H9 (cell line): Measurements from ENCODE around the gene NOP56. TPM values are rescaled to one million over a fixed set of nuclear protein-coding genes. Genes with fewer than 3 reads are reported as not detected.

ENCODE experiments used
- DNase-seq: peaks from one replicate; pipeline ENCODE4 v3.0.0-alpha.2; 2017
- H2AFZ ChIP-seq: one replicate; pipeline ENCODE4 v1.6.1; 2013; ENCODE audit warnings: mild to moderate bottlenecking, low read length, control low read depth, moderate library complexity
- H2AK5ac ChIP-seq: 2 replicates; pipeline ENCODE4 v1.6.1; 2013; ENCODE audit warnings: low read length, control low read depth, mixed read lengths; ENCODE audit not compliant: insufficient read length
- H2BK120ac ChIP-seq: one replicate; pipeline ENCODE4 v1.6.1; 2013; ENCODE audit warnings: low read depth, mild to moderate bottlenecking, low read length, control low read depth, inconsistent platforms; ENCODE audit not compliant: poor library complexity, severe bottlenecking
- H2BK12ac ChIP-seq: 2 replicates; pipeline ENCODE4 v1.6.1; 2013; ENCODE audit warnings: low read length, control low read depth, mixed read lengths, low read depth; ENCODE audit not compliant: insufficient read length
- H2BK15ac ChIP-seq: 2 replicates; pipeline ENCODE4 v1.6.1; 2013; ENCODE audit warnings: low read depth, low read length, control low read depth
- H2BK20ac ChIP-seq: one replicate; pipeline ENCODE4 v1.6.1; 2013; ENCODE audit warnings: low read depth, mild to moderate bottlenecking, low read length, control low read depth, inconsistent platforms; ENCODE audit not compliant: poor library complexity, severe bottlenecking
- H2BK5ac ChIP-seq: 2 replicates; pipeline ENCODE4 v1.6.1; 2013; ENCODE audit warnings: low read length, control low read depth, mixed read lengths; ENCODE audit not compliant: insufficient read length
- H3K14ac ChIP-seq: 2 replicates; pipeline ENCODE4 v1.6.1; 2013; ENCODE audit warnings: low read length, control low read depth; ENCODE audit not compliant: insufficient read depth
- H3K18ac ChIP-seq: 2 replicates; pipeline ENCODE4 v1.6.1; 2013; ENCODE audit warnings: low read depth, mild to moderate bottlenecking, mixed read lengths, low read length, control low read depth; ENCODE audit not compliant: insufficient read length
- H3K23ac ChIP-seq: 2 replicates; pipeline ENCODE4 v1.6.1; 2013; ENCODE audit warnings: low read length, control low read depth, mixed read lengths, low read depth; ENCODE audit not compliant: insufficient read length
- H3K23me2 ChIP-seq: 2 replicates; pipeline ENCODE4 v1.6.1; 2013; ENCODE audit warnings: low read depth, mild to moderate bottlenecking, mixed read lengths, low read length, control low read depth; ENCODE audit not compliant: insufficient read length, poor library complexity, severe bottlenecking
- H3K27ac ChIP-seq: 2 replicates; pipeline ENCODE4 v1.5.1; 2013; ENCODE audit warnings: low read length, control low read depth, mixed read lengths, low read depth; ENCODE audit not compliant: insufficient read length
- H3K27me3 ChIP-seq: 2 replicates; pipeline ENCODE4 v1.6.1; 2013; ENCODE audit warnings: low read length, control low read depth, inconsistent platforms; ENCODE audit not compliant: insufficient read depth
- H3K4ac ChIP-seq: 2 replicates; pipeline ENCODE4 v1.6.1; 2013; ENCODE audit warnings: low read depth, mild to moderate bottlenecking, control low read depth, inconsistent platforms, low read length, moderate library complexity
- H3K4me1 ChIP-seq: 2 replicates; pipeline ENCODE4 v1.6.1; 2013; ENCODE audit warnings: low read length, control low read depth, inconsistent platforms; ENCODE audit not compliant: insufficient read depth
- H3K4me2 ChIP-seq: 2 replicates; pipeline ENCODE4 v1.6.1; 2013; ENCODE audit warnings: low read length, control low read depth, mixed read lengths; ENCODE audit not compliant: insufficient read length, insufficient read depth
- H3K56ac ChIP-seq: 2 replicates; pipeline ENCODE4 v1.6.1; 2013; ENCODE audit warnings: low read depth, mild to moderate bottlenecking, mixed read lengths, low read length, control low read depth; ENCODE audit not compliant: insufficient read length
- H3K79me1 ChIP-seq: 2 replicates; pipeline ENCODE4 v1.6.1; 2013; ENCODE audit warnings: low read depth, mild to moderate bottlenecking, moderate library complexity, low read length, control low read depth, inconsistent platforms; ENCODE audit not compliant: insufficient read depth, poor library complexity, severe bottlenecking
- H3K79me2 ChIP-seq: 2 replicates; pipeline ENCODE4 v1.6.1; 2013; ENCODE audit warnings: low read length, control low read depth, inconsistent platforms; ENCODE audit not compliant: insufficient read depth
- H3K9ac ChIP-seq: 2 replicates; pipeline ENCODE4 v1.6.1; 2013; ENCODE audit warnings: low read length, control low read depth, mixed read lengths; ENCODE audit not compliant: insufficient read length; ENCODE audit errors: extremely low read depth
- H3K9me3 ChIP-seq: one replicate; pipeline ENCODE4 v1.6.1; 2013; ENCODE audit warnings: low read depth, low read length, inconsistent platforms; ENCODE audit not compliant: control insufficient read depth
- H3T11ph ChIP-seq: one replicate; pipeline ENCODE4 v1.6.1; 2013; ENCODE audit warnings: mild to moderate bottlenecking, low read length, control low read depth, inconsistent platforms
- H4K20me1 ChIP-seq: one replicate; pipeline ENCODE4 v1.6.1; 2013; ENCODE audit not compliant: control insufficient read depth, insufficient read length, insufficient read depth
- H4K5ac ChIP-seq: 2 replicates; pipeline ENCODE4 v1.6.1; 2013; ENCODE audit warnings: low read depth, mild to moderate bottlenecking, mixed read lengths, low read length, control low read depth; ENCODE audit not compliant: insufficient read length
- H4K8ac ChIP-seq: replicated peaks from 2 replicates; pipeline ENCODE4 v1.6.1; 2013; ENCODE audit warnings: low read length, control low read depth, mixed read lengths, low read depth; ENCODE audit not compliant: insufficient read length
- H4K91ac ChIP-seq: 2 replicates; pipeline ENCODE4 v1.6.1; 2013; ENCODE audit warnings: low read depth, mild to moderate bottlenecking, moderate library complexity, mixed read lengths, low read length, control low read depth; ENCODE audit not compliant: insufficient read length
- H3K27ac Mint-ChIP-seq, 3 experiments: 2 replicates in 2 of 3; 3 replicates in 1 of 3; pipeline ENCODE4 v1.8.0; 2020 to 2021; ENCODE audit warnings: mixed read lengths in 3 of 3, mild to moderate bottlenecking in 1 of 3, moderate library complexity in 1 of 3
- H3K27me3 Mint-ChIP-seq: 2 replicates; pipeline ENCODE4 v1.8.0; 2021; ENCODE audit warnings: low read depth, mild to moderate bottlenecking, moderate library complexity, mixed read lengths
- H3K36me3 Mint-ChIP-seq, 3 experiments: 2 replicates in 2 of 3; 3 replicates in 1 of 3; pipeline ENCODE4 v1.8.0; 2020 to 2021; ENCODE audit warnings: low read depth in 3 of 3, mixed read lengths in 3 of 3; ENCODE audit not compliant: insufficient read depth in 1 of 3
- H3K4me1 Mint-ChIP-seq, 2 experiments: 2 replicates each; pipeline ENCODE4 v1.8.0; 2020; ENCODE audit warnings: mixed read lengths in 2 of 2
- H3K4me3 Mint-ChIP-seq, 2 experiments: 2 replicates in 1 of 2; 3 replicates in 1 of 2; pipeline ENCODE4 v1.8.0; 2020 to 2021; ENCODE audit warnings: mild to moderate bottlenecking in 2 of 2, mixed read lengths in 2 of 2, moderate library complexity in 1 of 2
- H3K9me3 Mint-ChIP-seq, 2 experiments: 2 replicates in 1 of 2; 3 replicates in 1 of 2; pipeline ENCODE4 v1.8.0; 2020; ENCODE audit warnings: mild to moderate bottlenecking in 2 of 2, mixed read lengths in 2 of 2, moderate library complexity in 1 of 2
- CTCF ChIP-seq: fragments of 200-600 bp; sonication (generic); conservative IDR thresholded peaks from 3 replicates; pipeline ENCODE4 v1.8.0; 2021; ENCODE audit warnings: antibody characterized with exemption, mild to moderate bottlenecking
- WGBS: extraction: QIAGEN DNeasy Blood & Tissue Kit; methylation state at CpG from one replicate; pipeline ENCODE4 v1.1.7; 2013; ENCODE audit warnings: missing lambda C conversion rate, low lambda C conversion rate, mixed read lengths; ENCODE audit not compliant: insufficient read length; ENCODE audit errors: extremely low coverage; 5-methylcytosine and 5-hydroxymethylcytosine counted together
- total RNA-seq: library from RNA; stranded (reverse); gene quantifications from 2 replicates; pipeline ENCODE4 v1.2.1, GENCODE V29; 2021

Gene NOP56
- total RNA-seq, 1 experiment from 2014 or later: 774 TPM

- no peak overlapping the region for H2AFZ ChIP-seq
- H2BK5ac ChIP-seq: no peak overlapping the region
- H4K20me1 ChIP-seq: no peaks in the 10 kb centered on the region
Measured at GRCh38 chr20:2652724-2653555, 508 bp downstream of the NOP56 start.

More at GRCh38 chr20:2652724-2653555, 508 bp downstream of the NOP56 start:
- H2AK5ac ChIP-seq: no peak overlapping the region
- H4K5ac ChIP-seq: peak overlapping the region; percentile 50
- peak overlapping the region; percentile 99 for H3K9ac ChIP-seq
- Mint-ChIP-seq H3K27ac (peak overlapping the region; percentile 84 to 96 (median 94); a peak in 6 of 7 replicates), H3K36me3 (peaks cover 49 to 54% (median 50%) of the 10 kb centered on the region in 3 experiments), H3K9me3 (no peaks in the 10 kb centered on the region), H3K4me1 (peaks cover 15 to 22% of the 10 kb centered on the region in 2 experiments), H3K27me3 (no peaks in the 10 kb centered on the region; the same call in 1 of the 2 replicates), H3K4me3 (peak overlapping the region; percentile 88 to 93)
- no peak overlapping the region for H3K23ac ChIP-seq
- no peak overlapping the region for H3K56ac ChIP-seq
- no peak overlapping the region for H4K8ac ChIP-seq
- no peak overlapping the region for H2BK20ac ChIP-seq
- peaks cover 17% of the 10 kb centered on the region for H3K79me2 ChIP-seq
- H3K4ac ChIP-seq: no peak overlapping the region
- H3K14ac ChIP-seq: peak overlapping the region; percentile 100
- peak overlapping the region; percentile 96 for H3K4me2 ChIP-seq
- no peak overlapping the region for H3K27ac ChIP-seq
- no CpG with 5 or more reads among the region's 56 CpGs for WGBS
- H3K4me1 ChIP-seq: no peaks in the 10 kb centered on the region; the same call in 1 of the 2 replicates
- peaks cover 9% of the 10 kb centered on the region for H3K23me2 ChIP-seq
- H4K91ac ChIP-seq: peak overlapping the region; percentile 93
- no peak for DNase-seq
- no peak overlapping the region for H2BK120ac ChIP-seq
- H3K9me3 ChIP-seq: no peaks in the 10 kb centered on the region
- TF ChIP-seq CTCF: no peak
- no peaks in the 10 kb centered on the region for H3K27me3 ChIP-seq
- no peak overlapping the region for H2BK15ac ChIP-seq
- peaks cover 11% of the 10 kb centered on the region for H3K79me1 ChIP-seq
- H2BK12ac ChIP-seq: no peak overlapping the region
- H3K18ac ChIP-seq: peak overlapping the region; percentile 97
- no peak overlapping the region for H3T11ph ChIP-seq
